ENCODE results near the gene SCGB1A1. TPM values are rescaled to one million over a fixed set of nuclear protein-coding genes. Genes with fewer than 3 reads are reported as not detected.

Gene SCGB1A1
- total RNA-seq, 1 experiment from 2014 or later, result not detected

DNA sequence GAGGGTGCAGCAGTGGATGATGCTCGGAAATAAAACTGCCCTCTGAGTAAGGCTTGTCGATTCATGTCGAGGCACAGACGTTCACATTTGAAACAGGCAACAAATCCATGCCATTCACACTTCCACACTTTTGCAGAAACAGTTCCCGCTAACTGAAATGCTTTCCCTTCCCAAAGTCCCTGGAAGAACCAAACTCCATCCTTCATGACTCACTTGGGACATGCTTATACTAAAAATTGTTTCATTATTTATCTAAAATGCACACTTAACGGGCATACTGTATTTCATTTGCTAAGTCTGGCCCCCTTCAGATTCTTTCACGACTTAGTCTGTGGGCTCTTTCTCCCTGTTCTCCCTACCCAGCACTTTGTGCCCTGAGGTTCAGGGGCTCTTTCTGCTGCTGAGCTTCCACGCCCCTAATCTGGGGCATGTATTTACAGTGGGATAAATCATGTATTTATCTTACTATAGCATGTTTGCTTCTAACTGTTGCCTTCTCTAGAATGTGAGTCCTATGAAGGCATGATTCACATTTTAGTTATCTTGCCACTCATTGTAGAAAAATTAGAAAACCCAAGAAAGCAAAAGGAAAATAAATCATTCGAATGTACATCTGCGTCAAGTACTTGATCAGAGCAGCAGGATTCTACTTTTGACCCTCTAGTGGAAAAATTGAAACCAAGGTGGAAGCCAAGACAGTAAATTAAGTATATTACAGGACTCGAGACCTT, 12.5 kb downstream of the SCGB1A1 start:
- intact Hi-C loops (cut with micrococcal nuclease), result no loop called here
- H3K27me3 Mint-ChIP-seq (ENCODE audit: insufficient read depth, unreplicated experiment), result no peaks in the 10 kb centered on the region
- CTCF ChIA-PET, result no interaction called here
- POLR2A ChIA-PET, result no interaction called here
- no peaks in the 10 kb centered on the region for H3K36me3 Mint-ChIP-seq (ENCODE audit: insufficient read depth, unreplicated experiment)
- no peak overlapping the region for H3K4me3 Mint-ChIP-seq (ENCODE audit: unreplicated experiment)
- no peak overlapping the region for H3K27ac Mint-ChIP-seq (ENCODE audit: low read depth, unreplicated experiment)
- peaks cover 7% of the 10 kb centered on the region for H3K4me1 Mint-ChIP-seq (ENCODE audit: insufficient read depth, unreplicated experiment)
- no peak for DNase-seq (ENCODE audit: unreplicated experiment)
- TF ChIP-seq, protein P1, sequence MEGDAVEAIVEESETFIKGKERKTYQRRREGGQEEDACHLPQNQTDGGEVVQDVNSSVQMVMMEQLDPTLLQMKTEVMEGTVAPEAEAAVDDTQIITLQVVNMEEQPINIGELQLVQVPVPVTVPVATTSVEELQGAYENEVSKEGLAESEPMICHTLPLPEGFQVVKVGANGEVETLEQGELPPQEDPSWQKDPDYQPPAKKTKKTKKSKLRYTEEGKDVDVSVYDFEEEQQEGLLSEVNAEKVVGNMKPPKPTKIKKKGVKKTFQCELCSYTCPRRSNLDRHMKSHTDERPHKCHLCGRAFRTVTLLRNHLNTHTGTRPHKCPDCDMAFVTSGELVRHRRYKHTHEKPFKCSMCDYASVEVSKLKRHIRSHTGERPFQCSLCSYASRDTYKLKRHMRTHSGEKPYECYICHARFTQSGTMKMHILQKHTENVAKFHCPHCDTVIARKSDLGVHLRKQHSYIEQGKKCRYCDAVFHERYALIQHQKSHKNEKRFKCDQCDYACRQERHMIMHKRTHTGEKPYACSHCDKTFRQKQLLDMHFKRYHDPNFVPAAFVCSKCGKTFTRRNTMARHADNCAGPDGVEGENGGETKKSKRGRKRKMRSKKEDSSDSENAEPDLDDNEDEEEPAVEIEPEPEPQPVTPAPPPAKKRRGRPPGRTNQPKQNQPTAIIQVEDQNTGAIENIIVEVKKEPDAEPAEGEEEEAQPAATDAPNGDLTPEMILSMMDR (IDR thresholded peaks at IDR 0.05; ENCODE audit: unreplicated experiment), result no peak
- BruUV-seq (replicated peaks), result no TSS peak
- no peaks in the 10 kb centered on the region for H3K9me3 Mint-ChIP-seq (ENCODE audit: unreplicated experiment)

DNA sequence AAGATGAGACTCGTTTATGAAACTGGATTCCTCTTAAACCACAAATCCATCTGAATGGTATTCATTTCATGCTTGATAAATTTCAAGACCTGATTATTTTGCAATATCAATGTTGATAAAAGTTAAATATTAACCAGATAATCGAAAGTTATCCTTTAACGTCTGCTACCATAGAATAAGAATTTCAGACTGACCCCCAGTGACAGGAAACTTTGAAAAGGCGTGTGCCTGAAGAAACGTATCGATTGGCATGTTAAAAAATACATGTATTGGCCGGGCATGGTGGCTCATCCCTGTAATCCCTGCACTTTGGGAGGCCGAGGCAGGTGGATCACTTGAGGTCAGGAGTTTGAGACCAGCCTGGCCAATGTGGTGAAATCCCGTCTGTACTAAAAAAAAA, 13.9 kb downstream of the SCGB1A1 start:
- CTCF ChIA-PET, result interaction anchor here (0.7 to 0.9 kb wide), 2 partner anchors 54 to 122 kb away, joined by 3 to 4 read pairs; no protein-coding TSS in a partner anchor

DNA sequence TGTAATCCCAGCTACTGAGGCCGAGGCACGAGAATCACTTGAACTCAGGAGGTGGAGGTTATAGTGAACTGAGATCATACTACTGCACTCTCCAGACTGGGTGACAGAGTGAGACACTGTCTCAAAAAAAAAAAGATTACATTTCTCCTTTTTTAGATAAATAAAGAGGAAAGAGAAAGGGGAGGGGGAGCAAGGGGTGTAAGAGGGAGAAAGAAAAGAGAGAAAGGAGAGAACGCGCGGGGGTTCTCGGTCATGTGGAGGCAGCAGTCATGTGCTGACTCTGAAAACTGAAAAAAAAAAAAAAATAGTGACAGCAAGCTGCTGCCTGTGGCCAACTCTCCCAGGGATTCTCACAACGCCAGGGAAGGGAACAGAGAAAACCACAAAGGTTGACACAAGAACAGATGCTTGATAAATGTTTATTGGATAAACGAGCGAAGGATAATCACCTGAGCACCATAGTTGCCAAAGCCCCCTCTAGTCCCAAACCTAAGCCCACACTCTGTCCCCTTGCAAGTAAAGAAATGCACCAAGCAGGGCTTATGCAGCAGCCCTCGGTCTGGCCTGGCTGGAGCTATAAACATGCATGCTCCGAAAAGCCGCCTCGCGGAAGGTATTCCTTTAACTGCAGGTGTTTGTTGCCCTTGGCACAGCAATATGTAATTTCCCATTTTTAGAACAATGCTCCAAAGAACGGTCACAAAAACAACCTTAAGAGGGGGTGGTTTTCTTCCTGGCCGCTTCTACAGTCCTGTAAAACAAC, 14.5 kb downstream of the SCGB1A1 start:
- H3K27me3 Mint-ChIP-seq (ENCODE audit: insufficient read depth, unreplicated experiment), result no peaks in the 10 kb centered on the region
- BruUV-seq (replicated peaks), result no TSS peak
- H3K9me3 Mint-ChIP-seq (ENCODE audit: unreplicated experiment), result no peaks in the 10 kb centered on the region
- peaks cover 7% of the 10 kb centered on the region for H3K4me1 Mint-ChIP-seq (ENCODE audit: insufficient read depth, unreplicated experiment)
- H3K27ac Mint-ChIP-seq (ENCODE audit: low read depth, unreplicated experiment), result no peak overlapping the region
- no peak overlapping the region for H3K4me3 Mint-ChIP-seq (ENCODE audit: unreplicated experiment)
- DNase-seq (ENCODE audit: unreplicated experiment), result no peak
- intact Hi-C loops (cut with micrococcal nuclease), result no loop called here
- POLR2A ChIA-PET, result interaction anchor here (1.1 to 1.2 kb wide), 2 partner anchors 9 to 64 kb away, joined by 3 to 5 read pairs; no protein-coding TSS in a partner anchor
- no peaks in the 10 kb centered on the region for H3K36me3 Mint-ChIP-seq (ENCODE audit: insufficient read depth, unreplicated experiment)
- TF ChIP-seq, protein P1 (IDR thresholded peaks at IDR 0.05; ENCODE audit: unreplicated experiment), result no peak
- CTCF ChIA-PET, result interaction anchor here (0.6 to 1.4 kb wide), 4 partner anchors 54 to 123 kb away, joined by 3 to 5 read pairs (median 4); no protein-coding TSS in a partner anchor

More for the DNA sequence above, 13.9 kb downstream of the SCGB1A1 start:
- Mint-ChIP-seq H3K27ac (ENCODE audit: low read depth, unreplicated experiment) (no peak overlapping the region), H3K4me1 (ENCODE audit: insufficient read depth, unreplicated experiment) (peaks cover 7% of the 10 kb centered on the region), H3K36me3 (ENCODE audit: insufficient read depth, unreplicated experiment) (no peaks in the 10 kb centered on the region), H3K4me3 (ENCODE audit: unreplicated experiment) (no peak overlapping the region), H3K27me3 (ENCODE audit: insufficient read depth, unreplicated experiment) (no peaks in the 10 kb centered on the region), H3K9me3 (ENCODE audit: unreplicated experiment) (no peaks in the 10 kb centered on the region)
- intact Hi-C loops (cut with micrococcal nuclease), result no loop called here
- POLR2A ChIA-PET, result interaction anchor here (1.2 kb wide), 1 partner anchor 8 kb away, joined by 5 read pairs; no protein-coding TSS in a partner anchor
- TF ChIP-seq, protein P1 (IDR thresholded peaks at IDR 0.05; ENCODE audit: unreplicated experiment), result no peak
- no peak for DNase-seq (ENCODE audit: unreplicated experiment)
- BruUV-seq (replicated peaks), result no TSS peak

DNA sequence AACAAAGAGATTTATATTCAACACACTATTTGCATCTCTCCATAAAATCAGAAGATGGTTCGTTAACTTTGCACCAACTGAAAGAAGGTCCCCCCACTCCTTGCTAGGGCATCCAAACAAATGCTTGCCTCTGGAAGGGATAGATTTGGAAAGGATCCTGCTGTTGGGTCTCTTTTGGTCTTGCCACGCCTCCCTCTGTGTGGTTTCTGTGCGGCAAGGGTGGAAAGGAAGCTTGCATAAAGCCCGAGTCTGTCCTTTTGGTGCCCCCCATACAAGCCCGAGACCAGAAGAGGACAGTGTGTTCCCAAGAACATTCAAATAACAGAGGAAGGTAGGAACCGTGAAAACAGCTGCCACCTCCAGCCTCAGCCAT, 15.1 kb downstream of the SCGB1A1 start:
- no TSS peak for BruUV-seq (replicated peaks)
- Mint-ChIP-seq H3K4me1 (ENCODE audit: insufficient read depth, unreplicated experiment) (peaks cover 7% of the 10 kb centered on the region), H3K27me3 (ENCODE audit: insufficient read depth, unreplicated experiment) (no peaks in the 10 kb centered on the region), H3K27ac (ENCODE audit: low read depth, unreplicated experiment) (no peak overlapping the region), H3K4me3 (ENCODE audit: unreplicated experiment) (no peak overlapping the region), H3K9me3 (ENCODE audit: unreplicated experiment) (no peaks in the 10 kb centered on the region), H3K36me3 (ENCODE audit: insufficient read depth, unreplicated experiment) (no peaks in the 10 kb centered on the region)
- POLR2A ChIA-PET, result interaction anchor here (1.1 to 1.2 kb wide), 2 partner anchors 9 to 63 kb away, joined by 3 to 5 read pairs; no protein-coding TSS in a partner anchor
- intact Hi-C loops (cut with micrococcal nuclease), result no loop called here
- TF ChIP-seq, protein P1 (IDR thresholded peaks at IDR 0.05; ENCODE audit: unreplicated experiment), result no peak
- no peak for DNase-seq (ENCODE audit: unreplicated experiment)
- CTCF ChIA-PET, result interaction anchor here (1.4 kb wide), 1 partner anchor 109 kb away, joined by 4 read pairs; no protein-coding TSS in a partner anchor

Measured in MCF 10A (cell line).